ENCODE data around the gene WDPCP. TPM values are rescaled to one million over a fixed set of nuclear protein-coding genes. Genes with fewer than 3 reads are reported as not detected.

WDPCP gene
- total and polyA plus RNA-seq, 2 of the 4 experiments (the other 2 are of a cell fraction), result 2.2 to 10.2 TPM

- BruUV-seq (replicated peaks), result no TSS peak
- CTCF ChIA-PET, result no interaction called here
- Histone ChIP-seq H3K9me1 (ENCODE audit: insufficient read depth, low read length) (no peaks in the 10 kb centered on the region), H4K5ac (ENCODE audit: low read depth, low read length) (no peak overlapping the region), H3K4me2 (ENCODE audit: low read depth, low read length) (no peak overlapping the region), H2AK9ac (replicated peaks; ENCODE audit: low read depth, low read length, poor library complexity) (no peak overlapping the region), H3K36me3 (ENCODE audit: control insufficient read depth, insufficient read depth, low read length) (no peaks in the 10 kb centered on the region), H3K4me3 (ENCODE audit: insufficient read depth, low read depth, low read length) (no peak overlapping the region), H3K4me1 (ENCODE audit: control insufficient read depth, insufficient read depth, low read length) (no peaks in the 10 kb centered on the region), H2BK5ac (ENCODE audit: low read depth, low read length, poor library complexity, severe bottlenecking) (no peak overlapping the region), H2AK5ac (ENCODE audit: low read depth, low read length) (no peak overlapping the region), H4K8ac (ENCODE audit: low read depth in 2 of 2, low read length in 2 of 2) (no peak overlapping the region), H3K23ac (ENCODE audit: low read depth, low read length) (no peak overlapping the region), H3K9me3 (ENCODE audit: control insufficient read depth, insufficient read depth, low read length) (peaks cover 3% of the 10 kb centered on the region; the same call in 1 of the 2 replicates), H2BK20ac (ENCODE audit: low read depth, low read length) (no peak overlapping the region), H3K18ac (ENCODE audit: low read depth, low read length) (no peak overlapping the region), H2BK120ac (ENCODE audit: low read depth, low read length) (no peak overlapping the region), H3K79me1 (ENCODE audit: low read depth in 1 of 2, low read length in 2 of 2) (no peaks in the 10 kb centered on the region), H3K27ac (ENCODE audit: insufficient read depth, low read length) (no peak overlapping the region), H3K4ac (ENCODE audit: low read depth, low read length) (no peak overlapping the region), H3K14ac (replicated peaks; ENCODE audit: low read depth, low read length) (no peak overlapping the region), H4K91ac (ENCODE audit: insufficient read depth, low read depth, low read length) (no peak overlapping the region), H2BK15ac (ENCODE audit: low read depth, low read length) (no peak overlapping the region), H3K9ac (ENCODE audit: low read depth, low read length) (no peak overlapping the region), H3K56ac (ENCODE audit: extremely low read depth, insufficient read depth, low read length) (no peak overlapping the region), H4K20me1 (ENCODE audit: insufficient read depth, low read length) (no peaks in the 10 kb centered on the region), H2AFZ (replicated peaks; ENCODE audit: low read length, poor library complexity) (no peak overlapping the region), H3K27me3 (ENCODE audit: control insufficient read depth, insufficient read depth, low read length) (no peaks in the 10 kb centered on the region)
- POLR2A ChIA-PET (ENCODE audit: unreplicated experiment), result no interaction called here
- TF ChIP-seq SMC3 (IDR thresholded peaks at IDR 0.05; ENCODE audit: low read depth, low read length) (no peak), MAZ (IDR thresholded peaks at IDR 0.05; ENCODE audit: borderline replicate concordance, low read depth, low read length) (no peak), MAFK (IDR thresholded peaks at IDR 0.05; ENCODE audit: low read depth, low read length) (no peak), POLR2A (IDR thresholded peaks at IDR 0.05; ENCODE audit: low read depth, low read length) (no peak), RAD21 (IDR thresholded peaks at IDR 0.05; ENCODE audit: low read length) (no peak), MXI1 (IDR thresholded peaks at IDR 0.05; ENCODE audit: borderline replicate concordance, low read depth, low read length) (no peak), RFX5 (IDR thresholded peaks at IDR 0.05; ENCODE audit: low read depth, low read length) (no peak), ELK1 (IDR thresholded peaks at IDR 0.05; ENCODE audit: borderline replicate concordance, low read depth, low read length) (no peak), CHD1 (IDR thresholded peaks at IDR 0.05; ENCODE audit: low read depth, low read length) (no peak), CEBPB (IDR thresholded peaks at IDR 0.05; ENCODE audit: low read depth, low read length) (no peak)
- no peak for DNase-seq
- dilution Hi-C loops (cut with HindIII; ENCODE audit: low sequenced_read_pairs, unreplicated experiment) (no loop called here), intact Hi-C loops (cut with micrococcal nuclease) (no loop called here), in situ Hi-C loops (cut with MboI; ENCODE audit: low sequenced_read_pairs) (no loop called here)
- 85% methylated on average over 12 of the region's 16 CpGs; no CpG with 5 or more reads in 1 of the 2 experiments for WGBS, 2 experiments (ENCODE audit: extremely low coverage in 2 of 2, insufficient read length in 1 of 2)
- no peak for ATAC-seq (ENCODE audit: low read depth)
Measured at GRCh38 chr2:63530704-63531279, 57.5 kb downstream of the WDPCP start.

Measured in IMR-90 (cell line).